IMR-90 (cell line): ENCODE results near the gene SURF1. TPM values are rescaled to one million over a fixed set of nuclear protein-coding genes. Genes with fewer than 3 reads are reported as not detected.

Experiments used
- ATAC-seq: fragments of 200-7000 bp; cut with Tn5 transposase; 2 replicates; pipeline ENCODE4 v1.9.1; 2020; ENCODE audit warnings: low read depth, mild to moderate bottlenecking, moderate library complexity
- BruUV-seq: library from RNA; stranded (reverse); fragments of 400-500 nt; replicated peaks from 2 replicates; lab custom pipeline; 2021; lab: Mats Ljungman, UMichigan
- CTCF ChIA-PET: fragments of 300-600 bp; formaldehyde crosslinking; extraction: SDS; loops from one replicate; lab custom pipeline; 2021; ENCODE audit warnings: antibody characterized with exemption; lab: Yijun Ruan, JAX
- POLR2A ChIA-PET: fragments of 300-600 bp; sonication (Branson Sonifier 250); formaldehyde crosslinking; loops from one replicate; lab custom pipeline; 2022; ENCODE audit warnings: antibody characterized with exemption; ENCODE audit not compliant: unreplicated experiment; lab: Charles Lee
- DNase-seq: peaks from one replicate; pipeline ENCODE4 v3.0.0; 2013
- H2AFZ ChIP-seq: replicated peaks from 2 replicates; pipeline ENCODE3; 2013; ENCODE audit warnings: low read length, mild to moderate bottlenecking; ENCODE audit not compliant: poor library complexity
- H2AK5ac ChIP-seq: 2 replicates; pipeline ENCODE4 v1.6.1; 2013; ENCODE audit warnings: low read depth, low read length, inconsistent platforms
- H2AK9ac ChIP-seq: replicated peaks from 2 replicates; pipeline ENCODE3; 2013; ENCODE audit warnings: mild to moderate bottlenecking, low read depth, low read length, moderate library complexity; ENCODE audit not compliant: poor library complexity
- H2BK120ac ChIP-seq: 2 replicates; pipeline ENCODE4 v1.6.1; 2013; ENCODE audit warnings: low read depth, low read length, inconsistent platforms
- H2BK15ac ChIP-seq: 3 replicates; pipeline ENCODE4 v1.6.1; 2013; ENCODE audit warnings: low read depth, low read length, inconsistent platforms
- H2BK20ac ChIP-seq: 2 replicates; pipeline ENCODE4 v1.6.1; 2013; ENCODE audit warnings: low read depth, mild to moderate bottlenecking, inconsistent platforms, low read length, moderate library complexity
- H2BK5ac ChIP-seq: 2 replicates; pipeline ENCODE4 v1.6.1; 2013; ENCODE audit warnings: mild to moderate bottlenecking, low read depth, low read length, inconsistent platforms; ENCODE audit not compliant: poor library complexity, severe bottlenecking
- H3K14ac ChIP-seq: replicated peaks from 2 replicates; pipeline ENCODE4 v1.6.1; 2013; ENCODE audit warnings: low read depth, low read length, inconsistent platforms
- H3K18ac ChIP-seq: 2 replicates; pipeline ENCODE4 v1.6.1; 2013; ENCODE audit warnings: low read depth, low read length, control low read depth
- H3K23ac ChIP-seq: 2 replicates; pipeline ENCODE4 v1.6.1; 2013; ENCODE audit warnings: low read depth, low read length, inconsistent platforms
- H3K27ac ChIP-seq: 2 replicates; pipeline ENCODE4 v1.5.1; 2013; ENCODE audit warnings: mild to moderate bottlenecking, control low read depth, low read length; ENCODE audit not compliant: insufficient read depth
- H3K27me3 ChIP-seq: 2 replicates; pipeline ENCODE4 v1.6.1; 2013; ENCODE audit warnings: low read length; ENCODE audit not compliant: control insufficient read depth, insufficient read depth
- H3K36me3 ChIP-seq: 2 replicates; pipeline ENCODE4 v1.6.1; 2013; ENCODE audit warnings: low read length, mixed read lengths; ENCODE audit not compliant: control insufficient read depth, insufficient read depth
- H3K4ac ChIP-seq: 2 replicates; pipeline ENCODE4 v1.6.1; 2013; ENCODE audit warnings: low read depth, low read length, inconsistent platforms
- H3K4me1 ChIP-seq: 2 replicates; pipeline ENCODE4 v1.6.1; 2013; ENCODE audit warnings: low read length, mixed read lengths; ENCODE audit not compliant: control insufficient read depth, insufficient read depth
- H3K4me2 ChIP-seq: 2 replicates; pipeline ENCODE4 v1.6.1; 2013; ENCODE audit warnings: low read depth, mild to moderate bottlenecking, control low read depth, low read length, moderate library complexity
- H3K4me3 ChIP-seq: 2 replicates; pipeline ENCODE4 v1.5.1; 2013; ENCODE audit warnings: low read depth, mild to moderate bottlenecking, control low read depth, low read length, moderate library complexity; ENCODE audit not compliant: insufficient read depth
- H3K56ac ChIP-seq: 2 replicates; pipeline ENCODE4 v1.6.1; 2013; ENCODE audit warnings: low read length, inconsistent platforms; ENCODE audit not compliant: insufficient read depth; ENCODE audit errors: extremely low read depth
- H3K79me1 ChIP-seq, 2 experiments: 2 replicates each; pipeline ENCODE4 v1.6.1; 2013; ENCODE audit warnings: low read length in 2 of 2, inconsistent platforms in 1 of 2, low read depth in 1 of 2
- H3K9ac ChIP-seq: 2 replicates; pipeline ENCODE4 v1.6.1; 2013; ENCODE audit warnings: low read depth, low read length, control low read depth
- H3K9me1 ChIP-seq: 2 replicates; pipeline ENCODE4 v1.6.1; 2013; ENCODE audit warnings: low read length, inconsistent platforms; ENCODE audit not compliant: insufficient read depth
- H3K9me3 ChIP-seq: 2 replicates; pipeline ENCODE4 v1.6.1; 2013; ENCODE audit warnings: low read length; ENCODE audit not compliant: control insufficient read depth, insufficient read depth
- H4K20me1 ChIP-seq: 2 replicates; pipeline ENCODE4 v1.6.1; 2013; ENCODE audit warnings: low read length, inconsistent platforms; ENCODE audit not compliant: insufficient read depth
- H4K5ac ChIP-seq: 2 replicates; pipeline ENCODE4 v1.6.1; 2013; ENCODE audit warnings: mild to moderate bottlenecking, low read depth, low read length, control low read depth
- H4K8ac ChIP-seq, 2 experiments: 2 replicates each; pipeline ENCODE4 v1.6.1; 2013; ENCODE audit warnings: low read depth in 2 of 2, low read length in 2 of 2, control low read depth in 1 of 2, inconsistent platforms in 1 of 2
- H4K91ac ChIP-seq: 2 replicates; pipeline ENCODE4 v1.6.1; 2013; ENCODE audit warnings: low read depth, low read length, inconsistent platforms; ENCODE audit not compliant: insufficient read depth
- MAZ ChIP-seq: IDR thresholded peaks from 2 replicates; pipeline ENCODE4 v1.6.1; 2012; ENCODE audit warnings: low read depth, mild to moderate bottlenecking, low read length, improper control_type of control experiment, moderate library complexity, borderline replicate concordance
- WGBS, 2 experiments: methylation state at CpG; one replicate each; pipeline versions ENCODE4 v1.1.5 to v1.1.7; 2013; ENCODE audit warnings: missing lambda C conversion rate in 2 of 2; ENCODE audit not compliant: insufficient read length in 1 of 2; ENCODE audit errors: extremely low coverage in 2 of 2; 5-methylcytosine and 5-hydroxymethylcytosine counted together
- dilution Hi-C: fragments of 300-500 bp; cut with HindIII; formaldehyde crosslinking; loops from one replicate; pipeline ENCODE4 v1.14.3; 2018; ENCODE audit warnings: low sequenced_read_pairs; ENCODE audit not compliant: unreplicated experiment
- in situ Hi-C: fragments of 300-500 bp; cut with MboI; formaldehyde crosslinking; loops from 3 replicates; pipeline ENCODE4 v1.14.3; 2019; ENCODE audit warnings: low sequenced_read_pairs, inconsistent platforms, mixed read lengths
- intact Hi-C: fragments of 100-400 bp; cut with micrococcal nuclease; formaldehyde crosslinking; loops from 2 replicates; pipeline ENCODE4 v1.10.0; 2022
- polyA plus RNA-seq, 3 experiments: library from polyadenylated mRNA; depleted of rRNA; stranded (reverse); fragments of >200 nt; gene quantifications; 2 replicates each; pipeline ENCODE4 v1.2.3, GENCODE V29; 2012; ENCODE audit warnings: low replicate concordance in 1 of 3
- total RNA-seq: library from RNA; depleted of rRNA; stranded (reverse); fragments of >200 nt; gene quantifications from 2 replicates; pipeline ENCODE4 v1.2.3, GENCODE V29; 2012

Gene SURF1
- total and polyA plus RNA-seq, 2 of the 4 experiments (the other 2 are of a cell fraction), result 15.1 to 24.5 TPM

DNA sequence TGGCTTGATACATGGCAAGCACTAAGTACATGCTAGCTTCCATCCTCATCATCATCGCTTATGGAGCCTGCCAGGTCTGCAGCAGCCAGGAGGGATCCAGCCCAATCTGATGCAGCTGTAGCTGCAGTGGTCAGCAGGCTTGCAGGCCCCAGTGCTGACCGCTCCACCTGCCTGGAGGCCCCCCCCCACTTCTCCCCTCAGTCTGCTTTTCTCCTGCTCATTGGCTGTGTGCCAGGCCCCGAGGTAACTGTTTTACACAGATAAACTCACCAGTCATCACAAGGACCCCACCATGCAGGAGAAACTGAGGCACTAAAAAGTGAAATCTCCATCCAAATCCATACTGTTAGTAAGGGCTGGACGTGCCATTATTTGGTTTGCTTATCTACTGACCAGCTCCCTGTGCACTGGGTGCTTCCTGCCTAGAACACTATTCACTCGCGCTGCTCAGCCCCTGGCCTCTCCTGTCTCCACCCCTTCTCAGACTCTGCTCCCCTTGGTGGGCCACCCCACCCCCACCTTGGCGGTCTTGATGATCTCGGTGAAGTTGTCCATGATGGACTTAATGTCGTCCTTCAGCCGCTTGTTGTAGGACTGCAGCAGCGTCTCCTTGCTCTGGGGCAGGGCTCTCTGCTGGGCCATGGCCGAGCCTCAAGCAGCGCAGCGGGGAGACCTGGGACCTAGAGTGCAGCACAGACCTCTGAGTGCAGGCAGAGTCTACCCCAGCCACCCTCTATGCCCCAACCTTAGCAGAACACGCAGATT is 10.1 kb downstream of the SURF1 start:
- in situ Hi-C loops (no loop called here), dilution Hi-C loops (no loop called here), intact Hi-C loops (no loop called here)
- no TSS peak for BruUV-seq
- TF ChIP-seq MAZ, result no peak
- H4K8ac ChIP-seq, result no peak overlapping the region
- peaks cover 38% of the 10 kb centered on the region for H4K20me1 ChIP-seq
- H3K4me2 ChIP-seq, result peak overlapping the region; percentile 89
- H2AK9ac ChIP-seq, result peak overlapping the region; percentile 52
- H3K79me1 ChIP-seq, result peaks cover 31 to 69% of the 10 kb centered on the region in 2 experiments
- H3K4me1 ChIP-seq, result peaks cover 16% of the 10 kb centered on the region
- H3K56ac ChIP-seq, result no peak overlapping the region
- H3K4me3 ChIP-seq, result peak overlapping the region; percentile 74; the same call in 1 of the 2 replicates
- no peak overlapping the region for H2BK15ac ChIP-seq
- ATAC-seq (no peak), DNase-seq (no peak)
- H3K9me1 ChIP-seq, result peaks cover 6% of the 10 kb centered on the region; the same call in 1 of the 2 replicates
- no peaks in the 10 kb centered on the region for H3K9me3 ChIP-seq
- H3K9ac ChIP-seq, result peak overlapping the region; percentile 75
- H2BK5ac ChIP-seq, result no peak overlapping the region
- H3K27me3 ChIP-seq, result no peaks in the 10 kb centered on the region
- no peak overlapping the region for H4K91ac ChIP-seq
- H3K14ac ChIP-seq, result no peak overlapping the region
- peak overlapping the region; percentile 38; the same call in 1 of the 2 replicates for H3K23ac ChIP-seq
- 57% methylated on average over 12 of the region's 15 CpGs; no CpG with 5 or more reads in 1 of the 2 experiments for WGBS, 2 experiments
- H2BK20ac ChIP-seq, result no peak overlapping the region
- peak overlapping the region; percentile 44; the same call in 1 of the 2 replicates for H2AK5ac ChIP-seq
- peak overlapping the region; percentile 11; the same call in 1 of the 2 replicates for H3K4ac ChIP-seq
- H2AFZ ChIP-seq, result peak overlapping the region; percentile 77
- ChIA-PET POLR2A (interaction anchor here (0.9 kb wide), 1 partner anchor 10 kb away, joined by 3 read pairs; the partner anchor contains the start of gene SURF6), CTCF (no interaction called here)
- peaks cover 65% of the 10 kb centered on the region for H3K36me3 ChIP-seq
- H3K18ac ChIP-seq, result no peak overlapping the region
- H4K5ac ChIP-seq, result no peak overlapping the region
- peak overlapping the region; percentile 16; the same call in 1 of the 2 replicates for H3K27ac ChIP-seq
- H2BK120ac ChIP-seq, result no peak overlapping the region
